Loucy (cell line): ENCODE measurements around the gene TMEM51.

Experiments used
- H2AFZ ChIP-seq: fragments of 200-600 bp; sonication (generic); 2 replicates; pipeline ENCODE4 v1.6.0; 2016; ENCODE audit warnings: antibody characterized with exemption, mild to moderate bottlenecking, low read length, moderate library complexity
- H3F3A ChIP-seq: fragments of 200-600 bp; 2 replicates; pipeline ENCODE4 v1.6.0; 2016; ENCODE audit warnings: antibody characterized with exemption, low read depth, mild to moderate bottlenecking
- H3K27me3 ChIP-seq: fragments of 200-600 bp; sonication (generic); 2 replicates; pipeline ENCODE4 v1.6.1; 2014; ENCODE audit warnings: low read length, mild to moderate bottlenecking; ENCODE audit not compliant: insufficient read depth, poor library complexity, severe bottlenecking
- H3K36me3 ChIP-seq: fragments of 200-600 bp; sonication (generic); 2 replicates; pipeline ENCODE4 v1.6.1; 2016; ENCODE audit warnings: low read length; ENCODE audit not compliant: insufficient read depth
- H3K4me1 ChIP-seq: fragments of 200-600 bp; sonication (generic); 2 replicates; pipeline ENCODE4 v1.5.1; 2014; ENCODE audit warnings: low read length, mild to moderate bottlenecking; ENCODE audit not compliant: insufficient read depth, poor library complexity, severe bottlenecking
- H3K4me2 ChIP-seq: fragments of 200-600 bp; sonication (generic); 2 replicates; pipeline ENCODE4 v1.6.0; 2014; ENCODE audit warnings: antibody characterized with exemption, low read length, low read depth, mild to moderate bottlenecking; ENCODE audit not compliant: poor library complexity, severe bottlenecking
- H3K4me3 ChIP-seq: fragments of 200-600 bp; sonication (generic); 2 replicates; pipeline ENCODE4 v1.5.1; 2014; ENCODE audit warnings: low read length, mild to moderate bottlenecking, mixed read lengths; ENCODE audit not compliant: poor library complexity, severe bottlenecking
- H3K79me2 ChIP-seq: fragments of 200-600 bp; sonication (generic); 2 replicates; pipeline ENCODE4 v1.6.1; 2014; ENCODE audit warnings: low read length; ENCODE audit not compliant: insufficient read depth
- H3K9ac ChIP-seq: fragments of 200-600 bp; sonication (generic); 2 replicates; pipeline ENCODE4 v1.6.0; 2014; ENCODE audit warnings: mild to moderate bottlenecking, low read depth, low read length, moderate library complexity; ENCODE audit not compliant: poor library complexity, severe bottlenecking
- H3K9me2 ChIP-seq: fragments of 200-600 bp; sonication (generic); replicated peaks from 2 replicates; pipeline ENCODE4 v1.6.1; 2016; ENCODE audit warnings: low read depth, low read length, mixed read lengths
- H3K9me3 ChIP-seq: fragments of 200-600 bp; sonication (generic); 2 replicates; pipeline ENCODE4 v1.6.1; 2014; ENCODE audit warnings: mild to moderate bottlenecking, antibody characterized with exemption, low read length, low read depth; ENCODE audit not compliant: insufficient read depth
- H4K20me1 ChIP-seq: fragments of 200-600 bp; sonication (generic); 2 replicates; pipeline ENCODE4 v1.6.0; 2014; ENCODE audit warnings: antibody characterized with exemption, low read length, mild to moderate bottlenecking; ENCODE audit not compliant: insufficient read depth, poor library complexity, severe bottlenecking
- EZH2phosphoT487 ChIP-seq: fragments of 200-600 bp; IDR thresholded peaks from 2 replicates; pipeline ENCODE4 v1.6.1; 2018; ENCODE audit warnings: antibody characterized with exemption, mild to moderate bottlenecking, moderate library complexity, borderline replicate concordance
- TF ChIP-seq, protein P1 (sequence below): fragments of 200-600 bp; sonication (generic); conservative IDR thresholded peaks from 2 replicates; pipeline ENCODE4 v1.5.1; 2014; ENCODE audit warnings: mild to moderate bottlenecking, antibody characterized with exemption, low read length

The TMEM51 gene

DNA sequence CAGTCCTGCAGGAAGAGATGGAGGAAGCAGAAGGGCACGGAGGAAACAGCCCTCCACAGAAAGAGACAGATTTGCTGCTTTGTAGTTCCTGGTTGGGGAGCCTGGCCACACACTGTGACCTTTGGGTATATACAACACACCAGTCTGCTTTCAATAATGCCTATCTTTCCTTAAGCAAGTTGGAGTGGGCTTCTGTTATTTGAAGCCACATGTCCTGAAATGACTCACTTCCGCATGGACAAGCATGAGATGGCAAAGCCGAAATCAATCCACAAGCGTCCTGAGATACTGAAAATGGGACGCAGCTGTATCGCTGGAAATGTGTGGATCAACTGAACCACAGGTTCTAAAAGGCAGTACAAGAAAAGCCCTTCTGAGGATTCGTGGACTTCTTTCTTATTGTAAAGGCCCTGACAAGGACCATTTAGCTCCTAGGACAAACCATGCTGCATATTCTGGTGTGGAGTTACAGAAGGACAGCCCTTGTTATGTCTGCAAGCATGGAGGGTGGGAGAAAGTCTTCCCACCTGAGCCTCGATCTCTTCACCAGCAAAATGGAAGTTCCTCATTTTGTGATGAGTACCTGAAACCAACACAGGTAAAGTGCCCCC is 70.8 kb downstream of the TMEM51 start:
- no peaks in the 10 kb centered on the region for H3K4me1 ChIP-seq
- no peaks in the 10 kb centered on the region for H3K9me3 ChIP-seq
- TF ChIP-seq EZH2phosphoT487 = no peak
- TF ChIP-seq, protein P1, sequence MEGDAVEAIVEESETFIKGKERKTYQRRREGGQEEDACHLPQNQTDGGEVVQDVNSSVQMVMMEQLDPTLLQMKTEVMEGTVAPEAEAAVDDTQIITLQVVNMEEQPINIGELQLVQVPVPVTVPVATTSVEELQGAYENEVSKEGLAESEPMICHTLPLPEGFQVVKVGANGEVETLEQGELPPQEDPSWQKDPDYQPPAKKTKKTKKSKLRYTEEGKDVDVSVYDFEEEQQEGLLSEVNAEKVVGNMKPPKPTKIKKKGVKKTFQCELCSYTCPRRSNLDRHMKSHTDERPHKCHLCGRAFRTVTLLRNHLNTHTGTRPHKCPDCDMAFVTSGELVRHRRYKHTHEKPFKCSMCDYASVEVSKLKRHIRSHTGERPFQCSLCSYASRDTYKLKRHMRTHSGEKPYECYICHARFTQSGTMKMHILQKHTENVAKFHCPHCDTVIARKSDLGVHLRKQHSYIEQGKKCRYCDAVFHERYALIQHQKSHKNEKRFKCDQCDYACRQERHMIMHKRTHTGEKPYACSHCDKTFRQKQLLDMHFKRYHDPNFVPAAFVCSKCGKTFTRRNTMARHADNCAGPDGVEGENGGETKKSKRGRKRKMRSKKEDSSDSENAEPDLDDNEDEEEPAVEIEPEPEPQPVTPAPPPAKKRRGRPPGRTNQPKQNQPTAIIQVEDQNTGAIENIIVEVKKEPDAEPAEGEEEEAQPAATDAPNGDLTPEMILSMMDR = no peak
- no peaks in the 10 kb centered on the region for H3F3A ChIP-seq
- H3K79me2 ChIP-seq = no peaks in the 10 kb centered on the region
- no peak overlapping the region for H3K4me3 ChIP-seq
- no peak overlapping the region for H3K4me2 ChIP-seq
- H3K9me2 ChIP-seq = no peaks in the 10 kb centered on the region
- no peaks in the 10 kb centered on the region for H3K36me3 ChIP-seq
- no peaks in the 10 kb centered on the region for H4K20me1 ChIP-seq
- no peaks in the 10 kb centered on the region for H3K27me3 ChIP-seq
- no peak overlapping the region for H2AFZ ChIP-seq
- no peak overlapping the region for H3K9ac ChIP-seq

DNA sequence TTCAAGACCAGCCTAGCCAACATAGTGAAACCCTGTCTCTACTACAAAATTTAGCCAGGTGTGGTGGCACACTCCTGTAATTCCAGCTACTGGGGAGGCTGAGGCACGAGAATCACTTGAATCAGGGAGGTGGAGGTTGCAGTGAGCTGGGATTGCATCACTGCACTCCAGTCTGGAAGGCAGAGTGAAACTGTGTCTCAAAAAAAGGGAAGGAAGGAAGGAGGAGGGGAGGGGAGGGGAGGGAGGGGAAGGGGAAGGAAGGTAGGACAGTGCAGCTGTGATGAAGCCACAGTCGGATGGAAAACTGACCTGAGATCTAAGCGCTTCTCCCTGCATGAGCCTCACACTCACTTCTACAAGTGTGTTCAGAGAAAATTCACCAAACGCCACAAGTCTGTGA is 71.4 kb downstream of the TMEM51 start:
- Histone ChIP-seq H3K9ac (no peak overlapping the region), H3K9me3 (no peaks in the 10 kb centered on the region), H3K4me3 (no peak overlapping the region), H4K20me1 (no peaks in the 10 kb centered on the region), H3K4me1 (no peaks in the 10 kb centered on the region), H3K36me3 (no peaks in the 10 kb centered on the region), H3K4me2 (no peak overlapping the region), H2AFZ (no peak overlapping the region), H3K27me3 (no peaks in the 10 kb centered on the region), H3F3A (no peaks in the 10 kb centered on the region), H3K79me2 (no peaks in the 10 kb centered on the region), H3K9me2 (no peaks in the 10 kb centered on the region)
- no peak for TF ChIP-seq EZH2phosphoT487
- TF ChIP-seq, protein P1 = no peak

DNA sequence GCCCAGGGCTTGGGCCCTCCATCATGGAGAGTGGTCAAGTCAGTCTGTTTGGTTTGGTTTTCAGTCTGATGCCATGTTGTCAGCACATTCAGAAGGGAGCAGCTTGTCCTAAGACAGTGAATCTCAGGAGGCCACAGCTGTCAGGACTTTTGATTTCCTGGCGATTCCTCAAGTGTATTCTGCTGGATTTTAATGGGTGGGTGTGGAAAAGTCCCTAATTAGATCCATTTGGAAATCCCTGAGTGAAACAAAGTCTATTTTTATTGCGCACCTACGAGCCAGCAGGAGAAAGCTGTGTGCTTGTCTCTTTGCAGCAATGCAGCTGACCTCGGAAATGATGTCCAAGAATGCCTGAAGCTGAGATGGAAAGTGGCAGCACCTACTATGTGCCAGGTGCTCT is 71.9 kb downstream of the TMEM51 start:
- Histone ChIP-seq H3K36me3 (no peaks in the 10 kb centered on the region), H4K20me1 (no peaks in the 10 kb centered on the region), H3K9me2 (no peaks in the 10 kb centered on the region), H3K9ac (no peak overlapping the region), H3K27me3 (no peaks in the 10 kb centered on the region), H3K4me2 (no peak overlapping the region), H3K79me2 (no peaks in the 10 kb centered on the region), H3F3A (no peaks in the 10 kb centered on the region), H3K4me3 (no peak overlapping the region), H2AFZ (no peak overlapping the region), H3K9me3 (no peaks in the 10 kb centered on the region), H3K4me1 (no peaks in the 10 kb centered on the region)
- TF ChIP-seq EZH2phosphoT487 = no peak
- TF ChIP-seq, protein P1 = no peak
